Right lobe of liver (tissue), 6 donors: ENCODE results near the gene TTLL10. TPM values are rescaled to one million over a fixed set of nuclear protein-coding genes. Genes with fewer than 3 reads are reported as not detected.

ENCODE experiments used
- ATAC-seq, 4 donors: fragments of 200-7000 bp; cut with Tn5 transposase; one replicate each; pipeline ENCODE4 v1.9.1; 2020; ENCODE audit warnings: mild to moderate bottlenecking in 4 of 4, moderate library complexity in 4 of 4
- DNase-seq, 3 donors: peaks; one replicate each; pipeline ENCODE4 v3.0.0-alpha.2; 2020
- H3K27ac ChIP-seq, 3 donors: fragments of 200-600 bp; one replicate each; pipeline ENCODE4 v1.8.0; 2022
- H3K27me3 ChIP-seq, 2 donors: fragments of 200-600 bp; one replicate each; pipeline ENCODE4 v1.8.0; 2022
- H3K36me3 ChIP-seq, 4 donors: fragments of 200-600 bp; sonication (generic) in 1 of 4; one replicate each; pipeline versions ENCODE4 v1.5.1 to v1.8.0; 2017 to 2022; ENCODE audit warnings: control low read depth in 1 of 4
- H3K4me1 ChIP-seq, 4 donors: fragments of 200-600 bp; sonication (generic) in 1 of 4; one replicate each; pipeline versions ENCODE4 v1.5.1 to v1.8.0; 2017 to 2022; ENCODE audit warnings: control low read depth in 1 of 4
- H3K4me3 ChIP-seq, 3 donors: fragments of 200-600 bp; one replicate each; pipeline ENCODE4 v1.8.0; 2022
- H3K9me3 ChIP-seq, 4 donors: fragments of 200-600 bp; sonication (generic) in 1 of 4; one replicate each; pipeline versions ENCODE4 v1.5.1 to v1.8.0; 2017 to 2022; ENCODE audit warnings: control low read depth in 1 of 4
- POLR2A ChIP-seq: fragments of 450-650 bp; IDR thresholded peaks from one replicate; pipeline ENCODE4 v1.6.1; 2017; ENCODE audit warnings: antibody characterized with exemption, mild to moderate bottlenecking
- WGBS: methylation state at CpG from one replicate; pipeline ENCODE4 v1.1.6; 2018; ENCODE audit warnings: low coverage, low lambda C conversion rate; ENCODE audit not compliant: insufficient coverage; ENCODE audit errors: missing lambda C conversion rate; 5-methylcytosine and 5-hydroxymethylcytosine counted together
- intact Hi-C, 2 donors: fragments of 100-400 bp; cut with DNase I; formaldehyde crosslinking; loops; one replicate each; pipeline versions ENCODE4 v1.11.2 to v1.14.1; 2022
- total RNA-seq, 6 experiments: library from RNA; depleted of rRNA in 2 of 6; stranded (reverse); fragments of >200 nt in 2 of 6; fragmentation: NEBNext Ultra II Directional in 3 of 6; extraction: Animal tissue kit (Norgen Biotek cat#: 25700) in 3 of 6; gene quantifications; one replicate each; pipeline versions ENCODE4 v1.1.0 to v1.2.4, GENCODE V29; 2016 to 2023
- TF ChIP-seq, protein P1 (sequence below), 4 donors: fragments of 200-600 bp in 3 of 4; fragments of 450-650 bp in 1 of 4; IDR thresholded peaks; one replicate each; pipeline versions ENCODE4 v1.5.1 to v1.8.0; 2016 to 2022; ENCODE audit warnings: antibody characterized with exemption in 4 of 4, mild to moderate bottlenecking in 2 of 4
- donor health status: DM: no; HTN: yes; CAD: no.
- donor health status: DM: no; HTN: no; CAD: no.
- donor health status: DM: no; HTN: no; CAD: no.
- donor health status: DM: no; HTN: yes; CAD: no.
- donor health status: DM: no; HTN: yes; CAD: no.

TTLL10 gene
- total RNA-seq, 6 experiments from 2014 or later: not detected

DNA sequence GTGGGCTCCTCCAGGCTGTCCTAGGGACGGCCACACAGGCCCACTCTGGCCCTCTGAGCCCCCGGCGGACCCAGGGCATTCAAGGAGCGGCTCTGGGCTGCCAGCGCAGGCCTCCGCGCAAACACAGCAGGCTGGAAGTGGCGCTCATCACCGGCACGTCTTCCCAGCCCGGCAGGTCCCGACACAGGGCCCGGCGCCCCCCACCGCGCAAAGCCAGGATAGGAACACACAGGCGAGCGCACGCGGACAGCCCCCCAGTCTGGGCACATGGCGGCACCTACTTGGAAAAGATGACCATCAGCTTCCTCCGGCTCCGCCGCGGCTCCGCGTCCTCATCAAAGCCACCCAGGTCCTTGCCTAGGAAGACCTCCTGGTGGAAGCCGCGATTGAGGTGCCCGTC is 54.5 kb downstream of the TTLL10 start:
- H3K4me1 ChIP-seq: peaks cover 0 to 20% (median 7%) of the 10 kb centered on the region in 4 donors
- no CpG with 5 or more reads among the region's 30 CpGs for WGBS
- H3K27ac ChIP-seq: no peak overlapping the region
- intact Hi-C loops: loop anchor here in 1 of 2 donors (5.0 kb wide), 1 partner anchor 101 kb away; no protein-coding TSS in a partner anchor
- TF ChIP-seq POLR2A: no peak
- TF ChIP-seq, protein P1, sequence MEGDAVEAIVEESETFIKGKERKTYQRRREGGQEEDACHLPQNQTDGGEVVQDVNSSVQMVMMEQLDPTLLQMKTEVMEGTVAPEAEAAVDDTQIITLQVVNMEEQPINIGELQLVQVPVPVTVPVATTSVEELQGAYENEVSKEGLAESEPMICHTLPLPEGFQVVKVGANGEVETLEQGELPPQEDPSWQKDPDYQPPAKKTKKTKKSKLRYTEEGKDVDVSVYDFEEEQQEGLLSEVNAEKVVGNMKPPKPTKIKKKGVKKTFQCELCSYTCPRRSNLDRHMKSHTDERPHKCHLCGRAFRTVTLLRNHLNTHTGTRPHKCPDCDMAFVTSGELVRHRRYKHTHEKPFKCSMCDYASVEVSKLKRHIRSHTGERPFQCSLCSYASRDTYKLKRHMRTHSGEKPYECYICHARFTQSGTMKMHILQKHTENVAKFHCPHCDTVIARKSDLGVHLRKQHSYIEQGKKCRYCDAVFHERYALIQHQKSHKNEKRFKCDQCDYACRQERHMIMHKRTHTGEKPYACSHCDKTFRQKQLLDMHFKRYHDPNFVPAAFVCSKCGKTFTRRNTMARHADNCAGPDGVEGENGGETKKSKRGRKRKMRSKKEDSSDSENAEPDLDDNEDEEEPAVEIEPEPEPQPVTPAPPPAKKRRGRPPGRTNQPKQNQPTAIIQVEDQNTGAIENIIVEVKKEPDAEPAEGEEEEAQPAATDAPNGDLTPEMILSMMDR (IDR thresholded peaks at IDR 0.05): no peak
- ATAC-seq: no peak
- H3K36me3 ChIP-seq: peaks cover 0 to 39% (median 7%) of the 10 kb centered on the region in 4 donors
- H3K4me3 ChIP-seq: no peak overlapping the region
- no peaks in the 10 kb centered on the region for H3K27me3 ChIP-seq
- no peaks in the 10 kb centered on the region for H3K9me3 ChIP-seq
- no peak for DNase-seq

DNA sequence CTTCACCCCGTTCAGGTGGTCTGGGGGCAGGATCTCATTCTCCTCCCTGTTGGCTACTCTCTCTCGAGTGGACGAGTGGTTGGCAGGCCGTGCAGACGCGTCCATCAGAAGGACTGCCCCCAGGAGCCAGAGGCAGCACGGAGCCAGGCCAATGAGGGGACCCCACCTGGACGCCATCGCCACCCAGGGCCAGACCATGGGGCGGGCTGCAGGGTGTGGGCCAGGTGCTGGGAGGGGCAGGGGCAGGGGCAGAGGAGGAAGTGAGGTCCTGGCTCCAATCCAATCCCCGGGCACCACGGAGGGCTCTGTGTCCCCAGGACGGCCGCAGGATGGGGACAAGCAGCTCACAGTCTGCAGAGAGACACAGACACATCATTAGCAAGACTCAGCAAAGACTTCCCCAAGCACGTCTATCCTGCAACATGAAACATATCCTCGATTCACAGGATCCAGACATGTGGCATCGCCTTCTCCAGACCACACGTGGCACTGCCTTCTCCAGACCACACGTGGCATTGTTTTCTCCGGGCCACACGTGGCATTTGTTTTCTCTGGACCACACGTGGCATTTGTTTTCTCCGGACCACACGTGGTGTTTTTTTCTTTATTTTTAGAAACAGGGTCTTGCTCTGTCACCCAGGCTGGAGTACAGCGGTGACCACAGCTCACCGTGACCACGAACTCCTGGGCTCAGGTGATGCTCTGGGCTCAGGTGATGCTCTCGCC is 55.1 kb downstream of the TTLL10 start:
- no peak for DNase-seq
- Histone ChIP-seq H3K27ac (no peak overlapping the region), H3K4me1 (peaks cover 0 to 26% (median 7%) of the 10 kb centered on the region in 4 donors), H3K4me3 (no peak overlapping the region), H3K27me3 (no peaks in the 10 kb centered on the region), H3K9me3 (no peaks in the 10 kb centered on the region), H3K36me3 (peaks cover 0 to 33% (median 7%) of the 10 kb centered on the region in 4 donors)
- no peak for ATAC-seq
- intact Hi-C loops: loop anchor here in 1 of 2 donors (5.0 kb wide), 1 partner anchor 101 kb away; no protein-coding TSS in a partner anchor
- WGBS: 81% methylated on average over 9 of the region's 28 CpGs
- TF ChIP-seq, protein P1 (IDR thresholded peaks at IDR 0.05): no peak
- TF ChIP-seq POLR2A: no peak

DNA sequence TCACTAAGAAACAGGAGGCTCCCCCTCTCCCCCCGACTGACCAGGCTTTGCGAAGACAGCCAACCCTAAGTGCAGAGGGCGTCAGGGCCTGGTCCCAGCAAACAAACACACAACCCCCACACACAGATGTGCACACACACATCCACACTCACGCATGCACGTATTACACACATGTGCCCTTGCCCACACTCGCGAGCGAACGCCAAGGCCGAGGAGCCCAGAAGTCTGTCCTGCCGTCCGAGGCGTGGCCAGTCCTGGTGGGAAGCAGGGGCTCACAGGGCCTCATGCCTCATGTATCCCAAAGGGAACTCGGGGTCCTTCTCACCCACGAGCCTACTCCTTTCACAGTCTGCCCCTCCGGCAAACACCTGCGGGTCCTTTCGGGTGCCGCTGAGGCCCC is 56.1 kb downstream of the TTLL10 start:
- intact Hi-C loops: loop anchor here in 1 of 2 donors (5.0 kb wide), 1 partner anchor 102 kb away; no protein-coding TSS in a partner anchor

DNA sequence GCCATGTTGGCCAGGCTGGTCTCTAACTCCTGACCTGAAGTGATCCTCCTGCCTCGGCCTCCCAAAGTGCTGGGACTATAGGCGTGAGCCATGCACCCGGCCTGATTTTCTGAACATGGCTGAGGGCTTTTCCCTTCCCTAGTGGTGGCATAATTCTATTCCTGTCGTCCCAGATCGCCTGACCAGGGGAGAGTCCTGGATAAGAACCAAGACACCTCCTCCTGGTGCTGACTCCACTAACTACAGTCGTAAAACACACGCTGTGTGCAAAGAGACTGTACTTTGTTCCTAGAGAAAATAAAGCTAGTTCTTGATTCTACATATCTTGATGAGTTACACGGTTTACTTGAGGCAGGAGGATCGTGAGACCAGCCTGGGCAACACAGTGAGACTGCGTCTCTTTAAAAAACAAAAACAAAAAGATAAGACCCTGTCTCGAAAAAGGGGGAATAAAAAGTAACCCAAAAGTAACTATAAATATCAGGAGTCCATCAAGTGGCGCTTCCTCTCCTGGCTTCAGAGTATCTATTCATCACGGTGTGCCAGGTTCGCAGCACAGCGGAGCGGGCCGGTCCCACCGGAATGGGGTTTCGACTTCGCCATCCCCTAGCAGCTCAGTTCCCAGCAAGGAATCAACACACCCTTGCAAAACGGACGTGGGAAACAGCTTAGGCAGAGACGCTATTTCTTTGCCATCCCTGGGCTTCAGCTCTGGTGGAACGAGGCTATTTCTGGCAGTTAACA is 57.1 kb downstream of the TTLL10 start:
- 10% methylated on average over 17 of the region's 24 CpGs for WGBS
- Histone ChIP-seq H3K4me1 (peaks cover 0 to 26% (median 7%) of the 10 kb centered on the region in 4 donors), H3K4me3 (peak overlapping the region; percentile 95 to 100 (median 97)), H3K27ac (peak overlapping the region in 2 of 3 donors; percentile 85 to 89), H3K36me3 (peaks cover 0 to 22% (median 7%) of the 10 kb centered on the region in 4 donors), H3K27me3 (no peaks in the 10 kb centered on the region), H3K9me3 (no peaks in the 10 kb centered on the region)
- DNase-seq (peak in 1 of 3 donors; percentile 64), ATAC-seq (peak; percentile 10 to 62 (median 50))
- intact Hi-C loops: no loop called here
- peak; percentile 43 for TF ChIP-seq POLR2A
- TF ChIP-seq, protein P1 (IDR thresholded peaks at IDR 0.05): peak in 3 of 4 donors; percentile 22 to 44 (median 23)

More for the DNA sequence above, 56.1 kb downstream of the TTLL10 start:
- H3K9me3 ChIP-seq: no peaks in the 10 kb centered on the region
- H3K4me1 ChIP-seq: peaks cover 0 to 26% (median 7%) of the 10 kb centered on the region in 4 donors
- WGBS: 66% methylated on average over 9 of the region's 19 CpGs
- peaks cover 0 to 24% (median 7%) of the 10 kb centered on the region in 4 donors for H3K36me3 ChIP-seq
- ATAC-seq (no peak), DNase-seq (no peak)
- H3K27me3 ChIP-seq: no peaks in the 10 kb centered on the region
- no peak overlapping the region for H3K4me3 ChIP-seq
- TF ChIP-seq, protein P1 (IDR thresholded peaks at IDR 0.05): no peak
- no peak for TF ChIP-seq POLR2A
- no peak overlapping the region for H3K27ac ChIP-seq
